Stimulated activated CD4-positive, alpha-beta T cell treated with anti-CD3 and anti-CD28 coated beads, Interleukin-4, amount 100 ng/mL, for 24 hours (primary cell): Measurements from ENCODE around the gene TBPL2.
"Not testable (repeated sequence)": the region's sequence is repeated elsewhere in the genome, so short reads cannot be mapped to it uniquely, and the experiment has no call there.

ENCODE experiments used
- DNase-seq: peaks from one replicate; pipeline ENCODE4 v3.0.0-alpha.2; 2020

The TBPL2 gene

DNA sequence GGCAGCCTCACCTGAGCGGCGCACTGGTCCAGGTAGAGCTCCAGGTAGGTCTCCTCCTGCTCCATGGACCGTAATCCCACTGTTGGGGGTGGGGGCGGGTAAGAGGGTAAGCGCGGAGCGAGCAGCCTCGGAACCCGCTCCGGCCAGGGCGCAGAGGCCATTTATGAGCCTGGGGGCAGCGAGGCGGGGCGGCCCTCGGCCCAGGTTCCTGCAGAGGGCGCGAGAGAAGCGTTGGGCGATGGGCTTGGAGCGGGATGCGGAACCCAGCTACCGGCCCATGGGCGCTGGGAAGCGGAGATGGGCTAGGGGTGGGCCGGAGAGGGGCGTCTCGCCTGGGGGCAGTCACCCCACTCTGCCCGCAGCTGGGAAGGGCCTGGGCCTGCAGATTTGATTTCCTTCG lies at the start of gene TBPL2:
TSS of gene TBPL2 (minus strand) at position 232 of the 400 bp plus-strand sequence. CDS start at position 65, 167 bp downstream.
- no peak for DNase-seq

GRCh38 chr14:55488204-55488603 lies 47.8 kb upstream of the TBPL2 start:
- DNase-seq = no peak

GRCh38 chr14:55482936-55483605 lies 42.7 kb upstream of the TBPL2 start:
- DNase-seq = no peak

GRCh38 chr14:55481769-55482168 lies 41.4 kb upstream of the TBPL2 start:
- DNase-seq = no peak

- DNase-seq = no peak
Measured at GRCh38 chr14:55477680-55478079, 37.3 kb upstream of the TBPL2 start.

- not testable (repeated sequence) for DNase-seq
Measured at GRCh38 chr14:55476448-55476847, 36.0 kb upstream of the TBPL2 start.

DNA sequence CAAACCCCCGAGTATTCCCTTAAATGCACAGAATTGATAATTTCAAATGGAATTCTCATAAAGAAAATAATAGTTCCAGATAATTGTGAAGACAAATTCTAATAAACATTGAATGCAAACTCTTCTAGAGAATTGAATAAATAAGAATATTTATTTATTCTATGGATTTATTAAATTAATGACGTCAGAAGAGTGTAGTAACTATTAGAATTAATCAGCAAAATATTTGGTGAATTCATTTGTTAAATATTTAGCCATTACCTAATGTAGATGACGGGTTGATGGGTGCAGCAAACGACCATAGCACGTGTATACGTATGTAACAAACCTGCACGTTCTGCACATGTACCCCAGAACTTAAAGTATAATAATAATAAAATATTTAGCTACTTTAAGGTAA lies 33.4 kb upstream of the TBPL2 start:
- no peak for DNase-seq

DNA sequence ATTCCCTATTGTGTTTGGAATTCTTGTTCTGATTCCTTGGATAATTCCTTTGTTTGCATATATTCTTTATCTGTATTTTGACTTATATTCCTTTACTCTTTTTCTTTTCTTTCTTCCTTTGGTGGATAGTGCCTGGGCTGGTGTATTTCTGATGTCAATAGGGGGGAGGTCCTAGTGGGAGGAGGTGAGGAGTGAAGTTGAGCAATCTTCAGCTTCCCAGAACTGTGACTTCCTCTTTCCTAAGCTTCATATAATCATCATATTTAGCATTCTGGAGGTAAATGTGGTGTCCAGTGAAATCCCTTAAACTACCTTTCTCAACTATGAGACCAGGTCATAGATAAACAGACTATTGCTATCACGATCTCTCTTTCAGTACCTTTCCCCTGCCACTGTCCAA lies 29.6 kb upstream of the TBPL2 start:
- DNase-seq = no peak

GRCh38 chr14:55467307-55467706 lies 26.9 kb upstream of the TBPL2 start:
- DNase-seq = no peak

DNA sequence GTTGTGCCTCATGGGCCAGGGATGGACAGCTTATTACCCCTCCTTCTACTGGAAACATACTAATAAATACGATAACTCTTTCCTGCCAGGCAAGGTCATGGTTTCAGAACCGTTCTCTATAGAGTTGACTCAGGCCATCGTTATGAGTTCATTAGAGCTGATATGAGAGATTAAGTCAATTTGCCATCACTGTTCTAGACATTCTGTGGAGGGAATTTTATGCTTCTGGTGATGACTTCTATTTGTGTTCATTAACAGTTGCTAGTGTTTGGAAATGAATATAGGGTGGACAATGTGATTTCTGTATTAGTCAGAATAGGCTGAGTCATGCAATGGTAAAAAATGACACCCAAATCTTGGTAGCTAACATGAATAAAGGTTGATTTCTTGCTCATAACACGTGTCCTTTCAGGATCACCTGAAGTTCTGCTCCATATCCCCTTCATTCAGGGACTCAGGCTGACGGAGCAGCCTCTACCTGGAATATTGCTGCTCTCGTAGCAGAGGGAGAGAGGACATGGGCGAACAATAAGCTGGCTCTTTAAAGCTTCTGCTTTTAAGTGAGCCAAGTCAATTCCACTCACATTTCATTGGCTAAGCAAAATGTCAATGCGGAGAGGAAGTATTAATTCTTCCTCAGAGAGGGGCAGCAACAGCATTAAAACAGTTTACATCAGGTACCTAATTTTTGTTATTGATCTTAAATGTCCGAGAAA lies 18.5 kb upstream of the TBPL2 start:
- DNase-seq = peak; percentile 8

DNA sequence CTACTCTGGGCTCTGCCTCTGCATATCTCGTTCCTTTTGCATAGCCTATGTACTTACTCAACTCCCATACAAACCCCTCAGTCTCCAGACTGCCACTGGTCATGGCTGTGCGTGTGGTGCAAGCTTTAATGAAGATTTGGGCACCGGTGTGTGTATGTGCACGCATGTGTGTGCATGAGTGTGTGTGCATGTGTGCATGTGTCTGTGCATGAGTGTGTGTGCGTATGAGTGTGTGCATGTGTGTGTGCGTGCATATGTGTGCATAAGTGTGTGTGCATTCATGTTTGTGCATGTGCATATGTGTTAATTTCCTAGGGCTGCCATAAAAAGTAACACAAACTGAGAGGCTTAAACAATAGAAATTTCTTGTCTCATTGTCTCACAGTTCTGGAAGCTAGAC lies 17.1 kb upstream of the TBPL2 start:
- DNase-seq = no peak

DNA sequence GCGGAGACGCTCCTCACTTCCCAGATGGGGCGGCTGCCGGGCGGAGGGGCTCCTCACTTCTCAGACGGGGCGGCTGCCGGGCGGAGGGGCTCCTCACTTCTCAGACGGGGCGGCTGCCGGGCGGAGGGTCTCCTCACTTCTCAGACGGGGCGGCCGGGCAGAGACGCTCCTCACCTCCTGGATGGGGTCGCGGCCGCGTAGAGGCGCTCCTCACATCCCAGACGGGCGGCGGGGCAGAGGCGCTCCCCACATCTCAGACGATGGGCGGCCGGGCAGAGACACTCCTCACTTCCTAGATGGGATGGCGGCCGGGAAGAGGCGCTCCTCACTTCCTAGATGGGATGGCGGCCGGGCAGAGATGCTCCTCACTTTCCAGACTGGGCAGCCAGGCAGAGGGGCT lies 16.0 kb upstream of the TBPL2 start:
- DNase-seq = not testable (repeated sequence)

DNA sequence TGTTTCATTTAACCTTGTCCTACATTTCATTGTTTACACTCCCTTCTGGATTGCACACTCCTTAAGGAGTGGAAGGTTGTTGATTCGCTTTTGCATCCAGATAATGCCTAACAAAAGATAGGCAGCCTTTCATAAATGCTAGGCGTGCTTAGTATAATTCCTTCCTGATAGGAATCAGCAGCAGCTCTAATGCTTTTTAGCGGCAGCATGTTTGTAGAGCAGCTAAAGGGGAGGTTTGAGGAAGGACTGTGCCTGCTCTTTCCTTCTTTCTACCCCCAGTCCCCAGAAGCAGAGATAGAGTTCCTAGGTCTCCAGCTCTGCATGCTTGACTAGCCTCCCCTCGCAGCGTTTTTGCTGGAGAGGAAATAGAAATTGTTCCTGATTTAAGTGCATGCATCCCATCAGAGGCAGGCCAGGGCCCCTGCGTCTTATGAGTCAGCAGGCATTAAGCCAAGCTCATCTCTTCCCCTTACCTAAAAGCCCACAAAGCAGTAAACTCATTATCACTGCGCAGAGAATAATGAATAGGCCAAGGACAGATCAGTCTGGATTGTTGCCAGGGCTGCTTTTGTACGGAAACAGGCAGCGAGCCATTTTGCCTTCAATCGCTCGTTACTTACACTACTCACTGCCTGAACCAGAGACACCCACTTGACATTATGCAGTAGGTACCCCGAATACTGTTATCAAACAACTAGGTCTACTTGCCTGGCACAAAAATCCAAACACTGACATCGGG lies 14.0 kb upstream of the TBPL2 start:
- DNase-seq = no peak

- no peak for DNase-seq
Measured at GRCh38 chr14:55451950-55452349, 11.5 kb upstream of the TBPL2 start.

DNA sequence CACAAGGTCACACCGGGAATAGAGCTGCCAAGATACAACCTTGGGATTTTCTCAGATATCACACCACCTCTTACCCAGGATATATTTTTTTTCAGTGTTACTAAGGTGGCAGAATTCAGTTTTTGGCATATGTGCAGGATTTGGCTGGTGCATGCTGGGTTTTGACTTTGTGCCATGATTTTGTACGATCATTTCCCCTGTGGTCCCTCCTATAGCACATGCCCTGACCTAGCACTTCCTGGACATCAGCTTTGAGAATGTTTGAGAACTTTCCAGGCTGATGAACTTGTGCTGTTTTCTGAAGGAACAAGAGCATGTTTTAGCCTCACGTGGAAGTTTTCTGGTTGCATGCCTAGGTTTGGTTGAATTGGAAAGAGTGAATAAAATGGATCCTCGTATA lies 11.0 kb upstream of the TBPL2 start:
- DNase-seq = no peak

GRCh38 chr14:55450987-55451386 lies 10.6 kb upstream of the TBPL2 start:
- DNase-seq = no peak

GRCh38 chr14:55450539-55450938 lies 10.1 kb upstream of the TBPL2 start:
- DNase-seq = no peak

GRCh38 chr14:55450124-55450523 lies 9.7 kb upstream of the TBPL2 start:
- DNase-seq = no peak

DNA sequence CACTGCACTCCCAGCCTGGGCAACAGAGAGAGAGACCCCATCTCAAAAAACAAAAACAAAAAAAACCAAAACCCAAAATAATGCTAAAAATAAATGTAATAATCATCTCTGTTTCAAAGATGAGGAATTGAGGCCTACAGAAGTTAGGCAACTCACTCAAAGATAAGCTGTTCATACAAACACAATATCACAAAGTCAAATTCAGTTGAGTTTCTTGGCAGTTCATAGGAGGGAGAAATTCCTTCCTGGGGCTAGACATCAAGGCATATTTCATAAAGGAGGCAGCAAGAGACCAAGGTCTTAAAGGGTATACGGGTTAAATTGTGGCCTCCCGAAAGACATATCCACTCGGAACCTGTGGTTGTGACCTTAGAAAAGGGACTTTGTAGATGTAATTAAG lies 8.7 kb upstream of the TBPL2 start:
- no peak for DNase-seq

GRCh38 chr14:55448141-55448614 lies 7.8 kb upstream of the TBPL2 start:
- peak; percentile 31 for DNase-seq

GRCh38 chr14:55446833-55447232 lies 6.4 kb upstream of the TBPL2 start:
- no peak for DNase-seq

DNA sequence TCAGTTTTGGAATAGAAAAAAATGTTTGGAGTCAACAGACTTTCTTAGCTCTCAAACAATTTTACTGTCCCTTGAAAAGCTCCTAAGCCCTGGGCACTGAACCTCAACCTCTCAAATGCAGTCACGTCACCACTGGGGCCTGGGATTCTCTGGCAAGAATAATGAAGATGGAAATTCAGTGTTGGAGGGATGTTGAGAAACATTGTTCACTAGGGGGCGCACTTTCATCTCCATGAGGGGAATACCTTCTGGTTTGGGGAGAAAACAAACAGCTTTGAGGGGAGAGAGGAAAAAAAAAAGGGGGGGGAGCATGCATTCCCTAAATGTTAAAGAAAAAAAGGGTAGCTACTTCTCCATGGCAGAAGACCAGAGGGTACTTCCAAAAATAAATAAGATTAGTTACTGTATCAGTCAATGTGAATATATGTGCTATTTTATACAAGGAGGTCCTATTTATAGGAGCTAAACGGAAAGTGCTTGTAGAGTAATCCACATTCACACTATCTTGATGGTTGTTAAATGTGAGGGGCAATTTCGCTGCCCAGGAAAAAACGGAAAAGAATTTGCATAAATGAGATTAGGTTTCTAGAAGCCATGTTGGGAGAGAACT lies 5.8 kb upstream of the TBPL2 start:
- DNase-seq = peak; percentile 73

GRCh38 chr14:55441286-55441685 lies 870 bp upstream of the TBPL2 start:
- no peak for DNase-seq
